Bronchial smooth muscle cell (primary cell): ENCODE measurements around the gene TTYH1. TPM values are rescaled to one million over a fixed set of nuclear protein-coding genes. Genes with fewer than 3 reads are reported as not detected.

ENCODE experiments used
- total RNA-seq: library from RNA; depleted of rRNA; stranded (reverse); fragments of >200 nt; gene quantifications from 2 replicates; pipeline ENCODE4 v1.2.1, GENCODE V29; 2014

The TTYH1 gene
- total RNA-seq: under 0.01 TPM in 1 of 2 replicates, not detected in the other

GRCh38 chr19:54415208-54415900 is at the start of gene TTYH1:
TTYH1 (plus strand) TSS chr19:54415464; CDS start chr19:54415553, 89 bp downstream.

GRCh38 chr19:54448774-54449700 is 33.8 kb downstream of the TTYH1 start, which contains the start of gene LENG8:
LENG8 (plus strand) TSS chr19:54449199; CDS start chr19:54451345, 2,146 bp downstream.

GRCh38 chr19:54463531-54464043 is 48.3 kb downstream of the TTYH1 start, which contains the start of gene LENG9:
LENG9 (minus strand) TSS chr19:54463778; CDS start chr19:54463526, 252 bp downstream.

GRCh38 chr19:54473071-54473891 is 58.0 kb downstream of the TTYH1 start, which contains the start of gene CDC42EP5:
CDC42EP5 (minus strand) TSS chr19:54473296; CDS start chr19:54465547, 7,749 bp downstream.

Other genes with a start within 250 kb of the TTYH1 start
- gene TMC4, start 242.3 kb upstream of the TTYH1 start, total RNA-seq: 0.43 and 1.1 TPM in 2 replicates
- gene MBOAT7, start 225.9 kb upstream of the TTYH1 start, total RNA-seq: 12.4 and 32.9 TPM in 2 replicates
- gene TSEN34, start 224.2 kb upstream of the TTYH1 start, total RNA-seq: 26.7 and 55.8 TPM in 2 replicates
- 1,382 and 2,467 TPM in 2 replicates for gene RPS9, start 214.6 kb upstream of the TTYH1 start, total RNA-seq
- gene LILRB3, start 192.5 kb upstream of the TTYH1 start, total RNA-seq: not detected in 2 replicates
- not detected in 2 replicates for gene LILRA6, start 172.7 kb upstream of the TTYH1 start, total RNA-seq
- not detected in 2 replicates for gene LILRB5, start 158.2 kb upstream of the TTYH1 start, total RNA-seq
- not detected in 2 replicates for gene LILRB2, start 134.4 kb upstream of the TTYH1 start, total RNA-seq
- not detected in 2 replicates for gene LILRA5, start 102.3 kb upstream of the TTYH1 start, total RNA-seq
- not detected in 2 replicates for gene LILRA4, start 76.3 kb upstream of the TTYH1 start, total RNA-seq
- gene LAIR1, start 50.5 kb upstream of the TTYH1 start, total RNA-seq: not detected in 2 replicates
- gene LENG8, start 33.7 kb downstream of the TTYH1 start, total RNA-seq: 34.0 and 49.5 TPM in 2 replicates
- gene LENG9, start 48.3 kb downstream of the TTYH1 start, total RNA-seq: 9.3 and 9.8 TPM in 2 replicates
- gene CDC42EP5, start 57.8 kb downstream of the TTYH1 start, total RNA-seq: 9.1 and 27.6 TPM in 2 replicates
- not detected in 2 replicates for gene LAIR2, start 87.4 kb downstream of the TTYH1 start, total RNA-seq
- not detected in 2 replicates for gene LILRA2, start 158.3 kb downstream of the TTYH1 start, total RNA-seq
- not detected in 2 replicates for gene LILRA1, start 178.2 kb downstream of the TTYH1 start, total RNA-seq
- not detected in 2 replicates for gene LILRB1, start 215.0 kb downstream of the TTYH1 start, total RNA-seq
- not detected in 2 replicates for gene LILRB4, start 247.5 kb downstream of the TTYH1 start, total RNA-seq